Stimulated activated CD4-positive, alpha-beta T cell treated with anti-CD3 and anti-CD28 coated beads, Interleukin-1b, Interleukin-23, amount 100 ng/mL, for 4 hours (primary cell): ENCODE data around the gene MAP2K5.
"Not testable (repeated sequence)": the region's sequence is repeated elsewhere in the genome, so short reads cannot be mapped to it uniquely, and the experiment has no call there.

ENCODE experiments used
- DNase-seq, 2 donors: peaks; one replicate each; pipeline ENCODE4 v3.0.0-alpha.2; 2020; ENCODE audit warnings: low read depth in 2 of 2

Gene MAP2K5

DNA sequence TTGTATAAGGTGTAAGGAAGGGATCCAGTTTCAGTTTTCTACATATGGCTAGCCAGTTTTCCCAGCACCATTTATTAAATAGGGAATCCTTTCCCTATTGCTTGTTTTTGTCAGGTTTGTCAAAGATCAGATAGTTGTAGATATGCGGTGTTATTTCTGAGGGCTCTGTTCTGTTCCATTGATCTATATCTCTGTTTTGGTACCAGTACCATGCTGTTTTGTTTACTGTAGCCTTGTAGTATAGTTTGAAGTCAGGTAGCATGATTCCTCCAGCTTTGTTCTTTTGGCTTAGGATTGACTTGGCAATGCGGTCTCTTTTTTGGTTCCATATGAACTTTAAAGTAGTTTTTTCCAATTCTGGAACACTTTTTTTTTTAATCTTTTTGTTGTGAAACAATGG, 130.3 kb downstream of the MAP2K5 start:
- not testable (repeated sequence) for DNase-seq

DNA sequence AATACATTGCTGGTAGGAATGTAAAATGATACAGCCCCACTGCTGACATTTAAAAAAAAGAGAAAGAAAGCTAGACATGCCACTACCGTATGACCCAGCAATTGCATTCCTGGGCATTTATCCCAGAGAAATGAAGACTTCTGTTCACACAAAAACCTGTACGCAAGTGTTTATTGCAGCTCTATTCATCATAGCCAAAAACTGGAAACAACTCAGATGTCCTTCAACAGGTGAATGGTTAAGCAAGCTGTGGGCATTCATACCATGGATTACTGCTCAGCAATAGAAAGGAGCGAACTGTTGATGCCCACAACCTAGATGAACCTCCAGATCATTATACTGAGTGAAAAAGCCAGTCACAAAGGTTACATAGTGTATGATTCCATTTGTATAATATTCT, 132.5 kb downstream of the MAP2K5 start:
- DNase-seq = no peak

DNA sequence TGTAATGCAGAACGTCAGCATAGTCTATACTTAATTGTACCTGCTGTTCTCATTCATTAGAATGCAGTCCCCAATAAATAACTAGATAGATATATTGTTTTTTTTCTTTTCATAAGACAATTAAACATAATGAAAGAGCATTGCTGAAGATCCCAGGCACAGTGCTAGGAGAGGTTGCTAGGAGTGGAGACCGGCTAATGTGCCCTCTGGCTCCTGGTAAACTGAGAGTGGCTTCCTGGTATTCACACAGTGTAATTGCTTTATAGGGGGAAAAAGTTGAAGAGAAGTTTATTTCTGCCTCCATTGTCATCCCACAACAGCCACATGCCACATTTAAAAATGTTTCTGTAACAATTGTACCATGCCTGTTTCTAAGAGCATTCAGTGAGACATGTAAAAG, 135.6 kb downstream of the MAP2K5 start:
- no peak for DNase-seq

DNA sequence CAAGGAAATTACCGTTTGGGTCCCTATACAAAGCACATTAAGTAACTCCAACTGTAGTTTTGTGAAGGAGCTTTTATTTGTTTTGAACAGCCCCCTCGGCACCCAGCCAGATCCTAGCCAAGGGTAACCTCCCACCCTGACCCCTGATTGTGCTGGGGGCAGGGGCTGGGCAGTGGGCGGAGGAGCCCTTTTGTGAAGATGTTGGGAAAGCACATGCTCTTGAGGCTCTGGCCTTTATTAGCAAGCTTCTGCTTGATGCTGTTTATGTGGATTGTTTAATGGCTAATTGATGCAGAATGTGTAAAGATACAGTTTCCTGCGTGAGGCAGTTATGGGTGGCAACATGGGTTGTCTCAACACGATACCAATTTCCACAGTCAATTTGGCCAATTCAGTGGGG, 136.5 kb downstream of the MAP2K5 start:
- DNase-seq = no peak

DNA sequence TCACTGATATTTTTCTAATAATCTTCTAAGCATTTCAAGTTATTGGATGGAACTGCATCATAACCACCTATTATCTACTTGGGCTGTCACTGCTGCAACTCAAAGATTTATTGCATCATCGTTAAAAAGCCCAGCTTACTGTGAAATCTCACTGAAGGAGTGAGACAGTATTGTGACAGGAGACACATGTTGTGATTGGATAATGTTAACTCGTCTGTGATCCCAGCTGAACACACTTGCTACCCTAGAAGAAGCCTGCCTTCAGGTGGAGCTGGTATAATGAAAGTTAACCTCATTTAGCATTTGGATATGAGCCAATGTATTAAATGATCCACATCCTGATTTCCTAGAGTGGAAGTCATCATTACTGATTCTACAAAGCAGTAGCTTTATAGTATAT, 138.1 kb downstream of the MAP2K5 start:
- no peak for DNase-seq

DNA sequence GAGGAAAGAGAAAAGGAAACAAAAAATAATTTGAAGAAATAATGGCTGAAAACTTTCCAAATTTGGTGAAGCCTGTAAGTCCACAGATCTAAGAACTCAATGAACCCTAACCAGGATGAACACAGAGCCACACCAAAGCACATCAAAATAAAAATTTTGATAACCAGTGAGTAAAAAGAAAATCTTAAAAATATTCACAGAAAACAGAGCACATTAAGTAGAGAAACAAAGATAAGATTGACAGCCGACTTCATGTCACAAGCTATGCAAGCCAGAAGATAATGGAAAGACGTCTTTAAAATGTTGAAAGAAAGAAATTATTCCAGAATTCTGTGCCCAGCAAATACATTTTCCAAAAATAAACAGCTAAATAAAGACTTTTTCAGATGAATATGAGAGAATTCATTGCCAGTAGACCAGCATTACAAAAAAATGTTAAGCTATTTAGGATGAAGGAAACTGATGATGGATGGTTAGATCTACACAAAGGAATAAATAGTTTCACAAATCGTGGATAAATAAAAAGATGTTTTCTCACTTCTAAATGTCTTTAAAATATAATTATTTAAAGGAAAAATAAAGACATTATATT, 142.6 kb downstream of the MAP2K5 start:
- no peak for DNase-seq

DNA sequence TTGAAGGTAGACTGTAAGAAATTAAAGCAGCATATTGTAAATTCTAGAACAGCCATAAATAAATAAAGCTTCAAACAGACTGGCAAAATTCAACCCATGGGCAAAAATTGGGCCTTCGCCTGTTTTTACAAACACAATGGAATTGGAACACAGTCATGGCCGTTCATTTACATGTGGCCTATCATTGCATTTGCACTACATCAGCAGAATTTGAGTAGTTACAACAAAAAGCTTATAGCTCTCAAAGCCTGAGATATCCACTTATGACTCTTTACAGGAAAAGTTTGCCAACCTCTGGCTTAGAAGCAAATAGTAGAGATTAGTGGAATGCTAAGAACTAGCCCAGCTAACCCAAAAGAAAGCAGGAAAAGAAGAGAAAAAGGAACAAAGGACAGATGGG, 143.2 kb downstream of the MAP2K5 start:
- DNase-seq = no peak

DNA sequence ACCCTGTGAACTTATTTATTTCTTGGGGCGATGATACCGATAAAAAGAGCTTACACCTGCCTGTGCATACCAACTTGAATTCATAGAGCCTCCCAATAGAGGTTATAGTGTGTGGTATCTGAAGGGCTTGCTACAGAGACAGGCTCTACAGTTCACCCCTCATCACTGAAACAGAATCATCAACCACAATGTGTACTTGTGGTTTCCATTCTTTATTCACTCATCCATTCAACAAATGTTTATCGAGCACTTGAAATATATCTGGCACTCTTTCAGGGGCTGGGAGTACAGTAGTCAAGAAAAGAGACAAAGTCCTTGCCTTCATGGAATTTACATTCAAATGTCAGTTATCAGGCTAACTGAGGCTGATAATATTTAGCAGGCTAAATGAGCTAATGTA, 148.4 kb downstream of the MAP2K5 start:
- no peak for DNase-seq

DNA sequence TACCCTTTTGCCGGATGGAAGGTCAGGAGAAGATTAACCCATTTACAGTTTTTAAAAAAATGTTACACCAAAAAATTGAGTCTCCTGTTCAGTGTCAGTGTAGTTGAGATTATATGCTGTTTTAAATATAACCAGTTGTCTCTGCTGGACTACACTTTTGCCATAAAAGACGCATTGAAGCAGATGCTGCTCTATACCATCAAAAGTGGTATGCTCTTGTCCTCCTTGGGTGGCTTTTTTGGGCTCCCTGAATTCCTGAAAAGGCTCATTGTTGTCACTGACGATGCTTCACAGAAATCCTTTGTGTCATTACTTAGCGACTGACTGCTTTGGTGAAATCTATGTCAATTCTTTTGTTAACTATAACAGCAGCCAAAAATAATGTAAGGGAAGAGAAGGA, 148.9 kb downstream of the MAP2K5 start:
- no peak for DNase-seq

DNA sequence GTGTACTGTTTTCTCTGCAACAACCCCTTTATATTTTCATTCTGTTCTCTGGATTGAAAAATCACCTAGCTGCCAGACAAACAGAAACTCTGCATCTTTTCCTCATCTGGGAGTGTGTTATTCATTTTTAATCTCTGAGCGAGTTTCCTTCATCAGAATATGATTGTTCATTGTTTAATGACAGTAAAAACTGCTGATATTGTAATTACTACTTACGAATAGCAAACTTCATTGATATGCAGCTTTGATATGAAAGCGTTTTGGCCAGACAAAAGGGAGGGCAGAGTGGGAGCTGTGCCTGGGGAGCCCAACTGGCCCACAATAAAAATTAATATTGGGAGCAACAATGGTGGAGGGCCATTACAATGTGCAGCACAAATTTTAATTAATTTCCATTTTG, 150.1 kb downstream of the MAP2K5 start:
- no peak for DNase-seq

DNA sequence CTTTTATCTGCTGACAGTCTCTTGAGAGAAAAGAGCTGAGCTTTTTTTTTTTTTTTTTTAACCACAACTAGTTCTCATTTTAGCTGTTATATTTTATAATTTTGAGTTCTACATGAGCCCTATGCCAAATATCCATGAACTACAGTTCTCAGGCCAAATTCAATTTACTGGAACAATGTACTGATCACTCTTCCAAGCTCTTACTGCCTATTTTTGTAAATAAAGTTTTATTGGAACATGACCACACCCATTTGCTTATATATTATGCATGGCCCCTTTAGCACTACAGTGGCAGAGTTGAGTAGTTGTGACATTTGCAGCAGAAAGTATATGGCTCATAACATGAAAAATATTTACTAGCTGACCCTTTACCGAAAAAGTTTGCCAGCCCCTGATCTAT, 153.6 kb downstream of the MAP2K5 start:
- DNase-seq = no peak

DNA sequence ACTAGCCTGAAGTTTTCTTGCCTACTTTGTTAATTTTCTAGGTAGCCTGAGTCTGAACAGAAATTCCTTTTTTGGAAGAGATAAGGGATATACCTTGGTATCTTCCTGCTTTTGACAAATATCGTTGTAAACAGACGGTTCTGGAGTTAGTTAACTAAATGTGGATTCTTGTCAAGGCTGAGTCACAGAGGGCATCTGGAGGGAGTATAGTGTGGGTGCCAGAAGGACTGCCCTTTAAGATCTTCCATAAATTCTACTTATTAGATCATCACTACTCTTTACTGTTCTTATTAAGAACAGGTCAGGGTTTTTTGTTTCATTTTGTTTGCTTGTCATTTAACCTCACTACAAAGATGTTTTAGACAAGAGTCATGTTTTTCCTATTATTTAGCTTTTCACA, 157.5 kb downstream of the MAP2K5 start:
- DNase-seq = no peak

DNA sequence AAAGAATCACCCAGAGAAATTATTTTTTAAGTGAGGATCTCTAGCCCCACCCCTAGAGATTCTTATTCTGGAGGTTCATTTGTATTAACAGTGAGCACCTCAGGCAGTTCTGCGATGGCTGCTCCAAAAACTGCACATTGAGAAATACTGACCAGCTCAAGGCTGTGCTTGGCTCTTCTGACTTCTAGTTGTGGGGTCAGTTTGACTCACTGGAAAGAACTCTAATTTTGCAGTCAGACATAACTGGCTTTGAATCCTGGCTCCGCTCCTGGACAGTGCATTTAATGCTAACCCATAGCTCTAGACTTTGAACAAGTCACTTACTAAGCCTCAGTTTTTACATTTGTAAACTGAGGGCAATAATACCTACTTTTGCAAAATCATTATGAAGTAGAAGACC, 159.2 kb downstream of the MAP2K5 start:
- DNase-seq = no peak

DNA sequence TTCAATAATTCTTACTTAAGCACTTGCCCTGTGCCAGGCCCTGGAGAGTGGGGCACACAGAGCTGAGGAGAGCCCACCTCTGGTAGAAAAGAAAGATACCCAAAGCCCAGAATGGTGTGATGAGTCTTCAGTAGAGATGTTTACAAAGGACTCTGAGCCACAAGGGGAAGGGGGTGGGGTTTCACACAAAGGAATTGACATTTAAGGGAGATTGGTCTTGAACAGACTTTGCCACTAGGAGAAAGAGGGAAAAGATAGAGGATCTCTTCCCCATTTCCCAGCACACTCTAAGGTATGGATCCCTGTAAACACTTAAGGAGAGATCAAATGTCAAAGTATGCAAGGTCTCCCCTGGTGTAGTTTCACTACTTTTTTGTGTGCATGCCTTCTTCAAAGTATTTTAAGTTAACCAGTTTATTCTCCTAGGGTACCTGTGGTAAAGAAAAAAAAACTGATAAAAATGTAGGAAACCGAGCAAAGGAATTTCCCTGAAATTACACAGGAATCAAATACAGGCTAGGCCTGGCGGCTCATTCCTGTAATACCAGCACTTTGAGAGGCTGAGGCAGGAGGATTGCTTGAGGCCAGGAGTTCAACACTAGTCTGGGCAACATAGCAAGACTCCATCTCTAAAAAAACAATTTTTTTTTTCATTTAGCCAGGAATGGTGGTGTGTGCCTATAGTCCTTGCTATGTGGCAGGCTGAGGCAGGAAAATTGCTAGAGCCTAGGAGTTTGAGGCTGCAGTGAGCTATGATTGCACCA, 165.2 kb downstream of the MAP2K5 start:
- DNase-seq = no peak

DNA sequence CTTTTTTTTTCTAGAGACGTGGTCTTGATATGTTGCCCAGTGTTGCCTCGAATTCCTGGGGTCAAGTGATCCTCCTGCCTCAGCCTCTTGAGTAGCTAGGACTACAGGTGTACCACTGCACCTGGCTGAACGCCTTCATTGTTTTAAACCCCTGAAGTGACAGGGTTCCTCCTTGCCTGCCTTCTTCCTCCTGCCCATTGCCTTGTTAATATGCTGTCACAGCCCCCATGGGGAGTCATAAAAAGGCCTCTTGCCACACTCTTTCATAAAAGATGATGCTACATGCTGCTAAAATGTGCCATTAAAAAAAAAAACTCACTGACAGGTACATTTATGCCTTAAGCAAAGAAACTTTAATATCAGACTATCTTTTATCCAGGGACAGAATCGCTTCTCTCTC, 166.0 kb downstream of the MAP2K5 start:
- DNase-seq = no peak

DNA sequence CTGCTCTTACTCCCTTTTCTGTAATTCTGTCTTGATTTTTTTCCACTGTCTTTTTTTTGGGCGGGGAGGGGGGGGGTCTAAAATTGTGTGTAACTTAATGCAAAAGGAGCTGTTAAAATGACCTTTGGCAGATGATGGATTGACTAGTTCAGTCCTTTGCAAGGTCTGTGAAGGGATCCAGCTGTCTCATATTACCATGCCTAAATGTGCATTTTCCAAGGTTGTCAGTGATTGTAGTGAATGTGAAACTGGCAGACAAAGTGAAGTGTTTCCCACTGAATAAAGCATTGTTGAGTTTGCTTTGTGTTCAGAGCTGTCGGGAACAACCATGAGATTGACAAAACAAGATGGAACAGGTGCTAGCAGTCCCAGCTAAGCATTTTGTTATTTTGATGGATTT, 172.7 kb downstream of the MAP2K5 start:
- no peak for DNase-seq

DNA sequence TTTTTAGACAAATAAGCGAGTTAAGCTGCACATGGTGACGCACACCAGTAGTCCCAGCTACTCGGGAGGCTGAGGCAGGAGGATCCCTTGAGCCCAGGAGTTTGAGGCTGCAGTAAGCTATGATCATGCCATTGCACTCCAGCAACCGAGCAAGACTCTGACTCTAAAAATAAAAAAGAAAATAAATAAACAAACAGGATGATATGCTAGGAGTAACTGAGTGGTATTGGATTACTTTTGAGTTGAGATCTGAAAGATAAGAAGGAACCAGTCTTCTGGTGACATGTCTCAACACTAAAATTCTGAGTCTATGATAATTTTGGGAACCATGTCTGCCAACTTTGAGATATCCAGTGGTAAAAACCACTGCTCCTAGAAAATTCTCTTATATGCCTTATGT, 173.7 kb downstream of the MAP2K5 start:
- no peak for DNase-seq

DNA sequence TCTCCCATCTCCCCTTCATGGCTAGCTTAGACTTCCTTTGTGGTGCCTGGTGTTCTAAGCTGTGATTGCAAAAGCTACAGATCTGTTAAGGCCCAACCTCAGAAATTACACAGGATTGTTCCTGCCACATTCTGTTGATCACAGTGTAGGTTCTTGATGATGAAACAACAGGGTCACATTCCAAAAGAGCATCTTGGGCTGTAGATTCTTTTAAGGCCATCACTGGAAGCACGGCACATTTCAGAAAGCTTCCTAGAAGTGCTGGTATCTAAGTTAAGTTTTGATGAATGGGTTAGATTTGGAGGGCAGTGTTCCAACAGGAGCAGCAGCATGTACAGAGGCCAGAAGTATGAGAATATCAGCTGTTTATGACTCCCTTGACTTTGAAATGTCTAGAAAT, 175.3 kb downstream of the MAP2K5 start:
- DNase-seq = no peak

DNA sequence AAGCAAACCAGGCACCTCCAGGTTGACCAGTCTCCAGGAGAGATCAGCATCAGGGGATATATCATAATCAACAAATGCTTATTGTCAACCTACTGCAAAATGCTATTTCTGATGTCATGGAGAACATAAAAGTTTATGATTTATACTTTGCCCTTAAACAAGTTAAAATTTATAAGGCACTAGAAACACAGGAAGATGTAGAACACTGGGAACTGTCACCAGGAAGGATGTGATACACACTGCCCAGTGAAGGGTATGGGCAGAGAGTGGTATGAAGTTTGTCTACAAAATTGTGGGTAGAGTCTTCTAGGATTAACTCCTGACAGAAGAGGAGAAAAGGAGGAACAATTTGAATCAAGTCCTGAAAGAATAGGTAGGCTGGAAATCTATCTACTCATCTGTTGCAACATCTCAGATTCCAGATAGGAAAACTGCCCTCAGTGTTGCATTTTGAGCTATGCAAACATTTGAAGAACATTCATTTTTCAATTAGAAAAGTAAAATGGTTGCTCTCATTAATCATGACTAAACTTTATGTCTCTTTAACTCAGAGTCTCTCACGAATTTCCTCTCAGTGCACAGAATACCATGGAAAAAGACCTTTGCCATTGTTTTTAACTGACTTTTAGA, 176.9 kb downstream of the MAP2K5 start:
- no peak for DNase-seq

DNA sequence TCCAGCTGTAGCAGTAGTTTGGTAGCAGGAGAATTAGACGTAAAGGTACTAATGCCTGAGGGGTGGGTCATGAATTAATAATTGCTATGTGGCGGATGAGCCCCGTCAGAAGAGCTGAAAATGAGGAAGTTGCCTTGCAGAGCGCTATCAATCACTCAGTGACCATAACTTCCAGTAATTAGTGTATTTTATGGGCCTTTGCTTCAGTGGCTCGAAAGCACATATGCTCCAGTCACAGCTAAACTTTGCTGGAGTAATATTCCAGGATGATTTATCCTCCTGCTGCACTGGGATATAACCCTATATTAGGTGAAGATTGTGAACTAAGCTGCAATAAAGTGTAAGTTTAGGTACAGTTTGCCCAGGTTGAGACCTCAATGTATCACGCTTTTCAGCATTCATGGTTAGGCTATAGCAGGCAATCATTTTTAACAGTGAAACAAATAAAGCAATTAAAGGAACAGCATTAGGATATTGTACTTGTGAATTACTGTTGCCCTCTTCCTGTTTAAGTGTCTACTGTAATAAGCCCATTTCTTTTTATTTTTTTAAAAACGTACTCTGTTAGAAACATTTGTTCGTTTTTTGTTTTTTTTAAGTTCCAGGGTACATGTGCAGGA, 178.2 kb downstream of the MAP2K5 start:
- DNase-seq = no peak

DNA sequence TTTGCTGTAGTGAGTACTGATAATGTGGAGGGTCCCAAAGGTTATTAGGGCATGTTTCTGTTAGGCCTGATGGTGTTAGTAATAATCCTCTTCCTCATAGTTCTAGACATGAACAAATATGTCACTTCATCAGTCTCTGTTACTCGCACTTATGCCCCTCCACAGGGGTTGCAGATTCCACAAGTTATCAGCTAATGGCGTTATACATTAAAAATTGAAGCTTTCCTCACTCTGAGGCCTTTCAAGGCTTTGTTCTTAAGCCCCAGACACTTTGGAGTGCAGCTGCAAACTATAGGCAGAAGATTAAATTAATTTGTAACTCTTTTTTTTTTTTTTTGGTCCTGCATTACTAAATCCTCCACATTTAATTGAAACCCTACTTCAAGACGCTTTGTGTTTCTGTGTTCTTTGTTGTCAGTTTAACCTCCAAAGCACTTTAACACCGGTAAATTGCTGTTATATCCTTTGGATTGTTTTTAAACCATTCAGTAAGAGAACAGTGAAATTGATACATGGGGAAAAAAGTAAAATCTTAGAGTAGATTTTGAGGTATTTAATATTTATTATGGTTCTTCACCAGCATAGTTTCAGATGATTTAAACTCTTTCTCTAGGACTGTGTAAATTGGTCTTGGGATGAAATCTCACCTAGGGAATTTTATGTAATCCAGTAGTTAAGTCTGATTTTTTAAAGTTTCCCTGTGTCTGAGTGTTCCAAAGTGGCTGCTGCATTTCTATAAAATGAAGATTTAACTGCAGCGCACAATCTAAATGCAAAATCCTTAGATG, 179.7 kb downstream of the MAP2K5 start:
- no peak for DNase-seq
